ENCODE measurements around the gene BHLHE40. TPM values are rescaled to one million over a fixed set of nuclear protein-coding genes. Genes with fewer than 3 reads are reported as not detected.

The BHLHE40 gene
- total and polyA plus RNA-seq, 2 donors = 21.9 to 30.1 TPM

- H3K9me3 ChIP-seq (ENCODE audit: control insufficient read depth in 2 of 2, insufficient read depth in 1 of 2, low read length in 1 of 2) = no peaks in the 10 kb centered on the region
- H3K4me3 ChIP-seq (ENCODE audit: low read length in 2 of 2) = no peak overlapping the region
- no peak for DNase-seq (ENCODE audit: low read depth in 6 of 9, low spot score in 9 of 9)
- H3K27ac ChIP-seq (ENCODE audit: low read depth in 1 of 2, low read length in 1 of 2) = no peak overlapping the region
- no peaks in the 10 kb centered on the region for H3K27me3 ChIP-seq (ENCODE audit: control insufficient read depth in 2 of 2, insufficient read depth in 1 of 2, low read length in 1 of 2)
- WGBS = 97% methylated on average over 4 of the region's 4 CpGs
- no peaks in the 10 kb centered on the region for H3K36me3 ChIP-seq (ENCODE audit: control insufficient read depth in 2 of 2, insufficient read depth in 2 of 2, low read length in 1 of 2)
- peaks cover 0 to 18% of the 10 kb centered on the region in 2 donors for H3K4me1 ChIP-seq (ENCODE audit: control insufficient read depth in 2 of 2, insufficient read depth in 2 of 2, low read length in 2 of 2)
Observed at GRCh38 chr3:4993276-4994143, 14.3 kb downstream of the BHLHE40 start.

GRCh38 chr3:4994144-4994730 lies 15.0 kb downstream of the BHLHE40 start:
- no peak for DNase-seq (ENCODE audit: low read depth in 6 of 9, low spot score in 9 of 9)
- peaks cover 0 to 13% of the 10 kb centered on the region in 2 donors for H3K4me1 ChIP-seq (ENCODE audit: control insufficient read depth in 2 of 2, insufficient read depth in 2 of 2, low read length in 2 of 2)
- H3K4me3 ChIP-seq (ENCODE audit: low read length in 2 of 2) = no peak overlapping the region
- H3K36me3 ChIP-seq (ENCODE audit: control insufficient read depth in 2 of 2, insufficient read depth in 2 of 2, low read length in 1 of 2) = no peaks in the 10 kb centered on the region
- no peaks in the 10 kb centered on the region for H3K9me3 ChIP-seq (ENCODE audit: control insufficient read depth in 2 of 2, insufficient read depth in 1 of 2, low read length in 1 of 2)
- H3K27ac ChIP-seq (ENCODE audit: low read depth in 1 of 2, low read length in 1 of 2) = no peak overlapping the region
- no peaks in the 10 kb centered on the region for H3K27me3 ChIP-seq (ENCODE audit: control insufficient read depth in 2 of 2, insufficient read depth in 1 of 2, low read length in 1 of 2)

- 93% methylated on average over 11 of the region's 11 CpGs for WGBS
- no peaks in the 10 kb centered on the region for H3K27me3 ChIP-seq (ENCODE audit: control insufficient read depth in 2 of 2, insufficient read depth in 1 of 2, low read length in 1 of 2)
- H3K36me3 ChIP-seq (ENCODE audit: control insufficient read depth in 2 of 2, insufficient read depth in 2 of 2, low read length in 1 of 2) = no peaks in the 10 kb centered on the region
- H3K4me3 ChIP-seq (ENCODE audit: low read length in 2 of 2) = no peak overlapping the region
- no peaks in the 10 kb centered on the region for H3K9me3 ChIP-seq (ENCODE audit: control insufficient read depth in 2 of 2, insufficient read depth in 1 of 2, low read length in 1 of 2)
- H3K27ac ChIP-seq (ENCODE audit: low read depth in 1 of 2, low read length in 1 of 2) = peak overlapping the region in 1 of 2 donors; percentile 69
- peaks cover 0 to 17% of the 10 kb centered on the region in 2 donors for H3K4me1 ChIP-seq (ENCODE audit: control insufficient read depth in 2 of 2, insufficient read depth in 2 of 2, low read length in 2 of 2)
- DNase-seq (ENCODE audit: low read depth in 6 of 9, low spot score in 9 of 9) = no peak
Observed at GRCh38 chr3:4994823-4995499, 15.7 kb downstream of the BHLHE40 start.

GRCh38 chr3:4995500-4996053 lies 16.3 kb downstream of the BHLHE40 start:
- no peaks in the 10 kb centered on the region for H3K27me3 ChIP-seq (ENCODE audit: control insufficient read depth in 2 of 2, insufficient read depth in 1 of 2, low read length in 1 of 2)
- peak overlapping the region in 1 of 2 donors; percentile 69 for H3K27ac ChIP-seq (ENCODE audit: low read depth in 1 of 2, low read length in 1 of 2)
- WGBS = 86% methylated on average over 9 of the region's 9 CpGs
- H3K9me3 ChIP-seq (ENCODE audit: control insufficient read depth in 2 of 2, insufficient read depth in 1 of 2, low read length in 1 of 2) = no peaks in the 10 kb centered on the region
- H3K4me3 ChIP-seq (ENCODE audit: low read length in 2 of 2) = no peak overlapping the region
- H3K36me3 ChIP-seq (ENCODE audit: control insufficient read depth in 2 of 2, insufficient read depth in 2 of 2, low read length in 1 of 2) = no peaks in the 10 kb centered on the region
- peaks cover 0 to 23% of the 10 kb centered on the region in 2 donors for H3K4me1 ChIP-seq (ENCODE audit: control insufficient read depth in 2 of 2, insufficient read depth in 2 of 2, low read length in 2 of 2)
- DNase-seq (ENCODE audit: low read depth in 6 of 9, low spot score in 9 of 9) = no peak

- no peak for DNase-seq (ENCODE audit: low read depth in 6 of 9, low spot score in 9 of 9)
- no peaks in the 10 kb centered on the region for H3K9me3 ChIP-seq (ENCODE audit: control insufficient read depth in 2 of 2, insufficient read depth in 1 of 2, low read length in 1 of 2)
- H3K27ac ChIP-seq (ENCODE audit: low read depth in 1 of 2, low read length in 1 of 2) = peak overlapping the region in 1 of 2 donors; percentile 26
- peaks cover 0 to 27% of the 10 kb centered on the region in 2 donors for H3K4me1 ChIP-seq (ENCODE audit: control insufficient read depth in 2 of 2, insufficient read depth in 2 of 2, low read length in 2 of 2)
- H3K27me3 ChIP-seq (ENCODE audit: control insufficient read depth in 2 of 2, insufficient read depth in 1 of 2, low read length in 1 of 2) = no peaks in the 10 kb centered on the region
- 92% methylated on average over 8 of the region's 8 CpGs for WGBS
- no peak overlapping the region for H3K4me3 ChIP-seq (ENCODE audit: low read length in 2 of 2)
- H3K36me3 ChIP-seq (ENCODE audit: control insufficient read depth in 2 of 2, insufficient read depth in 2 of 2, low read length in 1 of 2) = no peaks in the 10 kb centered on the region
Observed at GRCh38 chr3:4996223-4996765, 17.1 kb downstream of the BHLHE40 start.

- Histone ChIP-seq H3K4me1 (ENCODE audit: control insufficient read depth in 2 of 2, insufficient read depth in 2 of 2, low read length in 2 of 2) (peaks cover 0 to 30% of the 10 kb centered on the region in 2 donors), H3K27me3 (ENCODE audit: control insufficient read depth in 2 of 2, insufficient read depth in 1 of 2, low read length in 1 of 2) (no peaks in the 10 kb centered on the region), H3K36me3 (ENCODE audit: control insufficient read depth in 2 of 2, insufficient read depth in 2 of 2, low read length in 1 of 2) (no peaks in the 10 kb centered on the region), H3K4me3 (ENCODE audit: low read length in 2 of 2) (no peak overlapping the region), H3K9me3 (ENCODE audit: control insufficient read depth in 2 of 2, insufficient read depth in 1 of 2, low read length in 1 of 2) (no peaks in the 10 kb centered on the region), H3K27ac (ENCODE audit: low read depth in 1 of 2, low read length in 1 of 2) (no peak overlapping the region)
- no peak for DNase-seq (ENCODE audit: low read depth in 6 of 9, low spot score in 9 of 9)
- WGBS = 87% methylated on average over 11 of the region's 11 CpGs
Observed at GRCh38 chr3:4996771-4997291, 17.6 kb downstream of the BHLHE40 start.

GRCh38 chr3:4997946-4998345 lies 18.7 kb downstream of the BHLHE40 start:
- 92% methylated on average over 7 of the region's 7 CpGs for WGBS

GRCh38 chr3:4999531-5000184 lies 20.4 kb downstream of the BHLHE40 start:
- Histone ChIP-seq H3K36me3 (ENCODE audit: control insufficient read depth in 2 of 2, insufficient read depth in 2 of 2, low read length in 1 of 2) (no peaks in the 10 kb centered on the region), H3K4me3 (ENCODE audit: low read length in 2 of 2) (no peak overlapping the region), H3K27ac (ENCODE audit: low read depth in 1 of 2, low read length in 1 of 2) (no peak overlapping the region), H3K9me3 (ENCODE audit: control insufficient read depth in 2 of 2, insufficient read depth in 1 of 2, low read length in 1 of 2) (no peaks in the 10 kb centered on the region), H3K4me1 (ENCODE audit: control insufficient read depth in 2 of 2, insufficient read depth in 2 of 2, low read length in 2 of 2) (peaks cover 0 to 44% of the 10 kb centered on the region in 2 donors), H3K27me3 (ENCODE audit: control insufficient read depth in 2 of 2, insufficient read depth in 1 of 2, low read length in 1 of 2) (no peaks in the 10 kb centered on the region)
- WGBS = 50% methylated on average over 6 of the region's 6 CpGs
- DNase-seq (ENCODE audit: low read depth in 6 of 9, low spot score in 9 of 9) = no peak

More at GRCh38 chr3:4997946-4998345, 18.7 kb downstream of the BHLHE40 start:
- H3K27ac ChIP-seq (ENCODE audit: low read depth in 1 of 2, low read length in 1 of 2) = no peak overlapping the region
- H3K4me3 ChIP-seq (ENCODE audit: low read length in 2 of 2) = no peak overlapping the region
- no peak for DNase-seq (ENCODE audit: low read depth in 6 of 9, low spot score in 9 of 9)
- H3K27me3 ChIP-seq (ENCODE audit: control insufficient read depth in 2 of 2, insufficient read depth in 1 of 2, low read length in 1 of 2) = no peaks in the 10 kb centered on the region
- H3K36me3 ChIP-seq (ENCODE audit: control insufficient read depth in 2 of 2, insufficient read depth in 2 of 2, low read length in 1 of 2) = no peaks in the 10 kb centered on the region
- no peaks in the 10 kb centered on the region for H3K9me3 ChIP-seq (ENCODE audit: control insufficient read depth in 2 of 2, insufficient read depth in 1 of 2, low read length in 1 of 2)
- peaks cover 0 to 41% of the 10 kb centered on the region in 2 donors for H3K4me1 ChIP-seq (ENCODE audit: control insufficient read depth in 2 of 2, insufficient read depth in 2 of 2, low read length in 2 of 2)
